MM.1S (cell line): ENCODE measurements around the gene GCC2.

Experiments used
- EZH2 ChIP-seq: fragments of 300-600 bp; sonication (generic); optimal IDR thresholded peaks from 2 replicates; pipeline ENCODE3; 2017; ENCODE audit warnings: low read depth, mild to moderate bottlenecking, antibody characterized with exemption, low read length, mixed read lengths
- TF ChIP-seq, protein P1 (sequence below): fragments of 300-600 bp; sonication (generic); IDR thresholded peaks from 2 replicates; pipeline ENCODE4 v1.5.1; 2016; ENCODE audit warnings: antibody characterized with exemption, low read length, mixed read lengths

DNA sequence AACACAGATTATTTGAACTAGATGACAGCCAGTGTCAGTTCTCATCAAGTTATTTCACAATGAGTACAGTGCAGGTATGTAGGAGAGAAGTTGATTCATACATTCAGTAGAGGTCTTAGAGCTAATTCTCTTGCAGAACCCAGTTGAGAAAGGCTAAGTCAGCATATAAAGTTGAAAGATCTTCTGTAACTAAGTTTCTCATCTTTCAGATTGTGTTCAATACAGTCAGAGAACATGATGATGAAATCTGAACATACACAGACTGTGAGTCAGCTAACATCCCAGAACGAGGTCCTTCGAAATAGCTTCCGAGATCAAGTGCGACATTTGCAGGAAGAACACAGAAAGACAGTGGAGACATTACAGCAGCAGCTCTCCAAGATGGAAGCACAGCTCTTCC, 43.4 kb downstream of the GCC2 start:
- TF ChIP-seq, protein P1, sequence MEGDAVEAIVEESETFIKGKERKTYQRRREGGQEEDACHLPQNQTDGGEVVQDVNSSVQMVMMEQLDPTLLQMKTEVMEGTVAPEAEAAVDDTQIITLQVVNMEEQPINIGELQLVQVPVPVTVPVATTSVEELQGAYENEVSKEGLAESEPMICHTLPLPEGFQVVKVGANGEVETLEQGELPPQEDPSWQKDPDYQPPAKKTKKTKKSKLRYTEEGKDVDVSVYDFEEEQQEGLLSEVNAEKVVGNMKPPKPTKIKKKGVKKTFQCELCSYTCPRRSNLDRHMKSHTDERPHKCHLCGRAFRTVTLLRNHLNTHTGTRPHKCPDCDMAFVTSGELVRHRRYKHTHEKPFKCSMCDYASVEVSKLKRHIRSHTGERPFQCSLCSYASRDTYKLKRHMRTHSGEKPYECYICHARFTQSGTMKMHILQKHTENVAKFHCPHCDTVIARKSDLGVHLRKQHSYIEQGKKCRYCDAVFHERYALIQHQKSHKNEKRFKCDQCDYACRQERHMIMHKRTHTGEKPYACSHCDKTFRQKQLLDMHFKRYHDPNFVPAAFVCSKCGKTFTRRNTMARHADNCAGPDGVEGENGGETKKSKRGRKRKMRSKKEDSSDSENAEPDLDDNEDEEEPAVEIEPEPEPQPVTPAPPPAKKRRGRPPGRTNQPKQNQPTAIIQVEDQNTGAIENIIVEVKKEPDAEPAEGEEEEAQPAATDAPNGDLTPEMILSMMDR: no peak
- no peak for TF ChIP-seq EZH2
